ENCODE results near the gene THSD8.
A peak's percentile ranks its signal among the peaks of the same experiment; 100 is the strongest.

Gene THSD8

GRCh38 chr19:12764698-12765097 is 37.2 kb upstream of the THSD8 start:
- TF ChIP-seq CTCF (IDR thresholded peaks at IDR 0.05; ENCODE audit: low read depth, low read length, missing control alignments): no peak
- H3K4me3 ChIP-seq (ENCODE audit: low read depth, low read length): no peak overlapping the region
- DNase-seq (ENCODE audit: low read depth): no peak

- no peak for DNase-seq (ENCODE audit: low read depth)
- no peak overlapping the region for H3K4me3 ChIP-seq (ENCODE audit: low read depth, low read length)
- TF ChIP-seq CTCF (IDR thresholded peaks at IDR 0.05; ENCODE audit: low read depth, low read length, missing control alignments): peak; percentile 59
These were observed 35.8 kb upstream of the THSD8 start for GRCh38 chr19:12766051-12766521.

- no peak for DNase-seq (ENCODE audit: low read depth)
- no peak overlapping the region for H3K4me3 ChIP-seq (ENCODE audit: low read depth, low read length)
- TF ChIP-seq CTCF (IDR thresholded peaks at IDR 0.05; ENCODE audit: low read depth, low read length, missing control alignments): no peak
These were observed 34.7 kb upstream of the THSD8 start for GRCh38 chr19:12767150-12767549.

- DNase-seq (ENCODE audit: low read depth): no peak
- H3K4me3 ChIP-seq (ENCODE audit: low read depth, low read length): no peak overlapping the region
- TF ChIP-seq CTCF (IDR thresholded peaks at IDR 0.05; ENCODE audit: low read depth, low read length, missing control alignments): no peak
These were observed 34.2 kb upstream of the THSD8 start for GRCh38 chr19:12767666-12768065.

- TF ChIP-seq CTCF (IDR thresholded peaks at IDR 0.05; ENCODE audit: low read depth, low read length, missing control alignments): no peak
- H3K4me3 ChIP-seq (ENCODE audit: low read depth, low read length): no peak overlapping the region; the same call in 1 of the 2 replicates
- no peak for DNase-seq (ENCODE audit: low read depth)
These were observed 32.2 kb upstream of the THSD8 start for GRCh38 chr19:12769689-12770088.

- no peak for TF ChIP-seq CTCF (IDR thresholded peaks at IDR 0.05; ENCODE audit: low read depth, low read length, missing control alignments)
- DNase-seq (ENCODE audit: low read depth): no peak
- no peak overlapping the region for H3K4me3 ChIP-seq (ENCODE audit: low read depth, low read length)
These were observed 30.9 kb upstream of the THSD8 start for GRCh38 chr19:12770922-12771321.

- no peak for DNase-seq (ENCODE audit: low read depth)
- no peak for TF ChIP-seq CTCF (IDR thresholded peaks at IDR 0.05; ENCODE audit: low read depth, low read length, missing control alignments)
These were observed 29.5 kb upstream of the THSD8 start for GRCh38 chr19:12772323-12772722.

More at GRCh38 chr19:12772323-12772722, 29.5 kb upstream of the THSD8 start:
- no peak overlapping the region for H3K4me3 ChIP-seq (ENCODE audit: low read depth, low read length)
